ENCODE results near the gene CC2D2B.
"Not testable (repeated sequence)": the region's sequence is repeated elsewhere in the genome, so short reads cannot be mapped to it uniquely, and the experiment has no call there.

CC2D2B gene

DNA sequence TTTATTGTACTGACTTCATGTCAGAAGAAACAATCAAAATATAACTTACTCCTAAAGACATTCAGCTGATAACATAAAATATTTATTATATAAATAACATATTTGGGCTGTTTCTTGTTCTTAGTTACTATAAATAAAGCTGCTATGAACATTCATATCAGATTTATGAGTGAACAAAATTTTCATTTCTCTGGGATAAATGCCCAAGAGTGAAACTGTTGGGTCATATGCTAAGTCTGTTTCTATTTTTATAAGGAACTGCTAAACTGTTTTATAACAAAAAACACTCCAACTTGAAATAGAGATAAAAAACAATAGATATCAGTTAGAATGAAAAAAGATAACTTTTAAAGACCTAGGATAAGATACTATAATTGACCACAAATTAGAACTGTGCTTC, 26.5 kb upstream of the CC2D2B start:
- TF ChIP-seq CTCF (IDR thresholded peaks at IDR 0.05; ENCODE audit: borderline replicate concordance, insufficient read depth, low read depth, low read length): no peak

GRCh38 chr10:95889830-95890229, 17.9 kb upstream of the CC2D2B start:
- H3K4me3 ChIP-seq (ENCODE audit: low read depth, low read length): no peak overlapping the region
- TF ChIP-seq CTCF (IDR thresholded peaks at IDR 0.05; ENCODE audit: borderline replicate concordance, insufficient read depth, low read depth, low read length): no peak

More for the DNA sequence above, 26.5 kb upstream of the CC2D2B start:
- H3K4me3 ChIP-seq (ENCODE audit: low read depth, low read length): no peak overlapping the region

DNA sequence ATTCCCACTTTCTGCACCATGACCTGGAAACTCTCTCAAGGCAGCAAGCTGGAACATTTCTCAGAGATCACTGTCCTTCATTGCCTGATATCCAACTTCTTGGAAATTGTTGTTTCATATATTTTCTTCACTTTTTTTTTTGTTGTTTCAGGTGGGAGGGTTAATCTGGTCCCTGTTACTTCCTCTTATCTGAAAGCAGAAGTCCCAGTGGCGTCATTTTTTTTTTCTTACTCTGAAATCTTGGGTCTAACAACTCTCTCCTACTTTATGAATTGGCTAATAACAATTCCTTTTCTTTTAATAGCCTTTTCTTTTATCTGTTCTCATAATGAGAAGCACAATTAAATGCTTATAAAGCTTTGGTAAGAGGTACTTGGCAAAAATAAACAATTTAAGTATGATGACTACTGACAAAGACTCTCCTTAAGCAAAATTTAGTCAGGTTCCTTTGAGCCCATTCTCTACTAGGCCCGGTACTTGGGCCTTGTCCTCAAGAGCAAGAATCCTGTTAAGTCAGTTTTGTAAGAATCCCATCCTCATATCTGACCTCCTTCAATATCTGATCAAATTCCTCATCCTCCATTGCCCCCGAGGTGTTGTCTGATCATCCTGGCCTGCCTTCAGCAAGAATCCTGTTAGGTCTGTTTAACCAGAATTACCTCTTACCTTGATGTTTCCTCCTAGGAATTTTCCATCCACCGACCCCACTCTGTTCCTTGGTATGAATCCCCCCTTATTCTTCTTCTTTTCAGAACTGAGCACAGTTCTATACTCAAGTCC, 11.5 kb upstream of the CC2D2B start:
- no peak overlapping the region for H3K4me3 ChIP-seq (ENCODE audit: low read depth, low read length)
- TF ChIP-seq CTCF (IDR thresholded peaks at IDR 0.05; ENCODE audit: borderline replicate concordance, insufficient read depth, low read depth, low read length): no peak

DNA sequence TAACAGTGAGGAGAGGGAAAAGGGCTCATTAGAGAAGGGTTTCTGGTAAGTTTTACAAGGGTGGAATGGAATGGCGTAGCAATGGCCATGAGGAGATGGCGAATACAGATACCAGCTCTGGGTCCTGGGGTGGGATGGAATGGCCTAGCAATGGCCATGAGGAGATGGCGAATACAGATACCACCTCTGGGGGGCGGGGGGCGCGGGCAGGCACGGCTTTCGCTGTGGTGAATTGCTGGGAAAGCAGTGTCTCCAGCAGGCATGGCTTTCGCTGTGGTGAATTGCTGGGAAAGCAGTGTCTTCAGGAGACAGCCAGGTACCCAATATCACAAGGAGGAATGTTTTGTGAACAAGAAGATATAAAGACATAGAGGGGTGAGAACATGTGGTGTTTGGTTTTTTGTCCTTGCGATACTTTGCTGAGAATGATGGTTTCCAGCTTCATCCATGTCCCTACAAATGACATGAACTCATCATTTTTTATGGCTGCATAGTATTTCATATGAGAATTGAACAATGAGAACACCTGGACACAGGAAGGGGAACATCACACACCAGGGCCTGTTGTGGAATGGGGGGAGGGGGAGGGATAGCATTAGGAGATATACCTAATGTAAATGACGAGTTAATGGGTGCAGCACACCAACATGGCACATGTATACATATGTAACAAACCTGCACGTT, 1.7 kb upstream of the CC2D2B start:
- not testable (repeated sequence) for H3K4me3 ChIP-seq (ENCODE audit: low read depth, low read length)

- TF ChIP-seq CTCF (IDR thresholded peaks at IDR 0.05; ENCODE audit: borderline replicate concordance, insufficient read depth, low read depth, low read length): peak; percentile 39; the same call in 1 of the 2 replicates
- H3K4me3 ChIP-seq (ENCODE audit: low read depth, low read length): peak overlapping the region; percentile 96
These were observed 909 bp upstream of the CC2D2B start for GRCh38 chr10:95906677-95907455.

DNA sequence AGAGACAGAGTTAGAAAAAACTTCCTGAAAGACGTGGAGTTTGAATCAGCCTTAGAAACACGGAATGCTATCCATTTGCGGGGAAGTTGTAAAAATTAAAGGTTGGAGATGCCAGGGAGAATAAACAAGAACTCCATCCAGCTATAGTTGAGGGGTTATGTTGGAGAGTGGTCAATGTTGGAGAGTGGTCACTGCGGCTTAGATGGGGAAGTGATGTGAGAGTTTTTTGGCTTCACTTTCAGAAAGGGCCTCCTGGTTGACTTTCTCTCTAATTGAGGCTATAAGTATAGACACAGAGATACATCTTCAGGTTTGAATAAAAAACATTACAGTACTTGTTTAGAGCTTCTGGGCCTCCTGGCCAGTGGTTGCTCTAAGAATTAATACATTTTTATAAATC, 675 bp downstream of the CC2D2B start:
- no peak overlapping the region for H3K4me3 ChIP-seq (ENCODE audit: low read depth, low read length)
- no peak for TF ChIP-seq CTCF (IDR thresholded peaks at IDR 0.05; ENCODE audit: borderline replicate concordance, insufficient read depth, low read depth, low read length)

DNA sequence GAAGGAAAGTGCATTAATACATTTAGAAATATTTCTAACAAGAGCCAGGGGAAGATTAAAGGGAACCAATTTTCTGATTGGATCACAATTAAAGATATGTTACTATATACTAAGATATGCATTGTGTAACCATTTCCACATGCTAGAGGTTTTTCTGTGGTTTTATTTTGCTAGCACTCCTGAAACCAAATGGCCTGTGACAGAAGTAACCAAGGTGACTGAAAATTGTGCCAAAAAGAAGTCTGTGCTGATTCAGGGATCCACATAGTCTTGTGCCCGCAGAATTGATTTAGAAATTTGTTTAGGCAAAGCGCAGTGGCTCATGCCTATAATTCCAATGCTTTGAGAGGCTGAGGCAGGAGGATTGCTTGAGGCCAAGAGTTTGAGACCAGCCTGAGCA, 1.8 kb downstream of the CC2D2B start:
- no peak overlapping the region for H3K4me3 ChIP-seq (ENCODE audit: low read depth, low read length)
- no peak for TF ChIP-seq CTCF (IDR thresholded peaks at IDR 0.05; ENCODE audit: borderline replicate concordance, insufficient read depth, low read depth, low read length)

DNA sequence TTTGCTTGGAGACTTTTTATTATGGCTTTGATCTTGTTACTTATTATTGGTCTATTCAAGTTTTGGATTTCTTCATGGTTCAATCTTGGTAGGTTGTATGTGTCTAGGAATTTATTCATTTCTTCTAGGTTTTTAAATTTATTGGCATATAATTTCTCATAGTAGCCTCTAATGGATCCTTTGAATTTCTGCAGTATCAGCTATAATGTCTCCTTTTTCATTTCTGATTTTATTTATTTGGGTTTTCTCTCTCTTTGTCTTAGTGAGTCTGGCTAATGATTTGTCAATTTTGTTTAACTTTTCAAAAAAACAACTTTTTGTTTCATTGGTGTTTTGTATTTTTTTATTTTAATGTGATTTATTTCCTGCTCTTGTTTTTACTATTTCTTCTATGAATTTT, 8.3 kb downstream of the CC2D2B start:
- not testable (repeated sequence) for H3K4me3 ChIP-seq (ENCODE audit: low read depth, low read length)
